GM20000 (cell line): ENCODE measurements around the gene PPP1R10.

ENCODE experiments used
- DNase-seq: peaks from one replicate; pipeline ENCODE4 v3.0.0; 2012; ENCODE audit warnings: low spot score
- TF ChIP-seq, protein P1 (sequence below): IDR thresholded peaks from 2 replicates; pipeline ENCODE4 v1.5.1; 2012; ENCODE audit warnings: mild to moderate bottlenecking, control low read depth; ENCODE audit errors: extremely low read depth, missing control alignments

PPP1R10 gene

DNA sequence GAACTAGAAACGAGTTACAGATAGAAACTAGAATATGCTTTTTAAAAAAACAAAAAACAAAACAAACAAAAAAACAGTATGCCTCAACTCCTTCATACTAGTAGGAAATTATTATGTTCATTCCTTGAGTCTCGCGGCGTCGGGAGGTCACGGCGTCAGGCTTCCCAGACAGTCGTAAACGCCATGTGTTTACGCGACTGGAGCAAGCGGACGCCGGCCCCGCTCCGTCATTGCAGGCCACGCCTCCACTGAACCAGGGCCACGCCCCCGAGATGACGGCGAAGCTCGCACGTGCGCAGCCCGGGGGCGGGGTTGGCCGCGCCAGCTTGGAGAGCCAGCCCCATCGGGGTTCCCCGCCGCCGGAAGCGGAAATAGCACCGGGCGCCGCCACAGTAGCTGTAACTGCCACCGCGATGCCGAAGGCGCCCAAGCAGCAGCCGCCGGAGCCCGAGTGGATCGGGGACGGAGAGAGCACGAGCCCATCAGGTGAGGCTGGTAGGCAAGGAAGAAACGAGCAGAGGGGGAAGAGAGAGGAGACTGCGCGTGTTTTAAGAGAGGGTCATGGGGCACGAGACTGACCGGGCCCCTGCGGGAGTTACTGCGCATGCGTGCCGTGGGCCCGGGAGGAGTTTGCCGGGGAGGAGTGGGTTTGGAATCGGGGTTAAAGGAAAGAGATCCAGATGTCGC is 45.8 kb downstream of the PPP1R10 start, which contains the start of gene ABCF1:
TSS of gene ABCF1 (plus strand) at position 368 of the 687 bp plus-strand sequence. CDS start at position 414, 46 bp downstream.
- peak; percentile 96 for DNase-seq
- TF ChIP-seq, protein P1, sequence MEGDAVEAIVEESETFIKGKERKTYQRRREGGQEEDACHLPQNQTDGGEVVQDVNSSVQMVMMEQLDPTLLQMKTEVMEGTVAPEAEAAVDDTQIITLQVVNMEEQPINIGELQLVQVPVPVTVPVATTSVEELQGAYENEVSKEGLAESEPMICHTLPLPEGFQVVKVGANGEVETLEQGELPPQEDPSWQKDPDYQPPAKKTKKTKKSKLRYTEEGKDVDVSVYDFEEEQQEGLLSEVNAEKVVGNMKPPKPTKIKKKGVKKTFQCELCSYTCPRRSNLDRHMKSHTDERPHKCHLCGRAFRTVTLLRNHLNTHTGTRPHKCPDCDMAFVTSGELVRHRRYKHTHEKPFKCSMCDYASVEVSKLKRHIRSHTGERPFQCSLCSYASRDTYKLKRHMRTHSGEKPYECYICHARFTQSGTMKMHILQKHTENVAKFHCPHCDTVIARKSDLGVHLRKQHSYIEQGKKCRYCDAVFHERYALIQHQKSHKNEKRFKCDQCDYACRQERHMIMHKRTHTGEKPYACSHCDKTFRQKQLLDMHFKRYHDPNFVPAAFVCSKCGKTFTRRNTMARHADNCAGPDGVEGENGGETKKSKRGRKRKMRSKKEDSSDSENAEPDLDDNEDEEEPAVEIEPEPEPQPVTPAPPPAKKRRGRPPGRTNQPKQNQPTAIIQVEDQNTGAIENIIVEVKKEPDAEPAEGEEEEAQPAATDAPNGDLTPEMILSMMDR = no peak

DNA sequence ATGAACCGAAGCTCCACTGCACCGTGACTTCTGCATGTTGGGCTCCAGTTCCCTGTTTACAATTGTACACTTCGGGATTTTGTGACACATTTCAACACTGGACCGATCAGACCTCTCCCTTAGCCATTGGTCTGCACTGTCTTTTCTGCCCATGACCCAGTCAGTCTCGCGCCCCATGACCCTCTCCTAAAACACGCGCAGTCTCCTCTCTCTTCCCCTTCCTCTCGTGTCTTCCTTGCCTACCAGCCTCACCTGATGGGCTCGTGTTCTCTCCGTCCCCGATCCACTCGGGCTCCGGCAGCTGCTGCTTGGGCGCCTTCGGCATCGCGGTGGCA is 46.3 kb downstream of the PPP1R10 start:
- TF ChIP-seq, protein P1 = no peak
- no peak for DNase-seq

DNA sequence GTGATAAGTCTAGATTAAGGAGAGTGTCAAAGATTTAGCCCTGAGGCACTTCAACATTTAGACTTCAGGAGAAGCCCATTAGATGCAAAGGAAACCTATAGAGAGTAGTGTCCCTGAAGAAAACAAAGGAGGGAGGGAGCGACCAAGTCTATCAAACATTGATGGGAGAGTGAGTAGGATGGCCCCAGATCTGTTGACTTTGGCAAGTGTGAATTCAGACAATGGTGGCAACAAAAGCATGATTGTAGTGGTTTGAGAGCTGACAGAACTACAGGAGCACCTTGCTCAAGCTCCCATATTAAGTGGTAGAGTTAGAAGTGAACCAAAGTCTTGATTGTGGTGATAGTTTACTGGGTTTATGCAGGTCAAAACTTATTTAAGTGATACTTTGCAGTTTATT is 46.8 kb downstream of the PPP1R10 start:
- DNase-seq = no peak
- TF ChIP-seq, protein P1 = no peak

DNA sequence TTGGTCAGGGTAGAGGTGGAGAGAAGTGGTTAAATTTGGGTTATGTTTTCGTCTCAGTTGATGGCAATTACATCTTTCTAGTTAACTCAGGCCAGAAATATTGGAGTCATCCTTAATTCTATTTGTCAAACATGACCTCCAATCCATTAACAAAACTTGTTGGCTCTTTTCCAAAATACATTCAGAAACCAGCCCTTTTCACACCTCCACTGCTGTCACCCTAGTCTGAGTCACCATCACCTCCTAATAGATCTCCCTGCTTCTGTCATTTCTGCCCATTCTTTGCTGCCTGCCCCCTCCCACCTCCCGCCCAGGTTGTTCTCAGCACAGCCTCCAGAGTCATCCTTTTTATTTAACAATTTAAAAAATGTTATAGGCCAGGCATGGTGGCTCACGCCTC is 48.8 kb downstream of the PPP1R10 start:
- TF ChIP-seq, protein P1 = no peak
- no peak for DNase-seq

DNA sequence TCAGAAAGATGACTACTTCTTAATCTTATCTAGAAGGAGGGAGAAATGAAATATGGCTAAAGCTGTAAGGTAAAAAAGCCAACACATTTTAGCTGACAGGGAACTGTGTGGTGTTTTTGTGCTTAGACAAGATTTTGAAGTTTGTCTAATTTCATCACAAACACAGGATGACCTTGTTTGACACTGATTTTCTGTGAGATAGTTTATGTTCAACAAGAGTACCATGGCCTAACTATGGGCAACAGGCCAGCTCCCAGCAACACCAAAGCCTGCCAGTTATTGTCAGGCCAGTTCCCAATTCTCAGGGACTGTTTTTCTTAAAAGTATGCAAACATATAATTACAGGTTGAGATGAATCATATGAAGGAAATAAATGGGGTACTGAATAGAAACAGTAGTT is 51.3 kb downstream of the PPP1R10 start:
- TF ChIP-seq, protein P1 = no peak
- no peak for DNase-seq

DNA sequence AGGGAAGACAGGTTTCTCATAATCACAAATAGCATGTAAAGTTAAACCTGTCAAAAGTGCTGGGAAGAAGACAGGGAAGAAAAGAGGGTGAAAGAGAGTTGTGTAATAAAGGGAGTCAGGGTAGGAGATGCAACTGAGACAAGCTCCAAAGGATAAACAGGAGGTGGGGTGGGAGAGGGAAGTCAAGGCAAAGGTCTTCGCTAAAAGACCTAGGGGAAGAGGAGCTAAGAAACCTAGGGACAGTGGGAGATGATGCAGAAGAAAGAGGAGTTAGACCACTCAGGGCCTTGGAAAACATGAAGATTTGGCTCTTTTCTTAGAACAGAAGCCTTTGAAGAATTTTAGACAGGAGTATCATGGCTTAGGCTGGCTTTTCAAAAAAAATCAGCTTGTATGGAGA is 52.9 kb downstream of the PPP1R10 start:
- TF ChIP-seq, protein P1 = no peak
- no peak for DNase-seq

DNA sequence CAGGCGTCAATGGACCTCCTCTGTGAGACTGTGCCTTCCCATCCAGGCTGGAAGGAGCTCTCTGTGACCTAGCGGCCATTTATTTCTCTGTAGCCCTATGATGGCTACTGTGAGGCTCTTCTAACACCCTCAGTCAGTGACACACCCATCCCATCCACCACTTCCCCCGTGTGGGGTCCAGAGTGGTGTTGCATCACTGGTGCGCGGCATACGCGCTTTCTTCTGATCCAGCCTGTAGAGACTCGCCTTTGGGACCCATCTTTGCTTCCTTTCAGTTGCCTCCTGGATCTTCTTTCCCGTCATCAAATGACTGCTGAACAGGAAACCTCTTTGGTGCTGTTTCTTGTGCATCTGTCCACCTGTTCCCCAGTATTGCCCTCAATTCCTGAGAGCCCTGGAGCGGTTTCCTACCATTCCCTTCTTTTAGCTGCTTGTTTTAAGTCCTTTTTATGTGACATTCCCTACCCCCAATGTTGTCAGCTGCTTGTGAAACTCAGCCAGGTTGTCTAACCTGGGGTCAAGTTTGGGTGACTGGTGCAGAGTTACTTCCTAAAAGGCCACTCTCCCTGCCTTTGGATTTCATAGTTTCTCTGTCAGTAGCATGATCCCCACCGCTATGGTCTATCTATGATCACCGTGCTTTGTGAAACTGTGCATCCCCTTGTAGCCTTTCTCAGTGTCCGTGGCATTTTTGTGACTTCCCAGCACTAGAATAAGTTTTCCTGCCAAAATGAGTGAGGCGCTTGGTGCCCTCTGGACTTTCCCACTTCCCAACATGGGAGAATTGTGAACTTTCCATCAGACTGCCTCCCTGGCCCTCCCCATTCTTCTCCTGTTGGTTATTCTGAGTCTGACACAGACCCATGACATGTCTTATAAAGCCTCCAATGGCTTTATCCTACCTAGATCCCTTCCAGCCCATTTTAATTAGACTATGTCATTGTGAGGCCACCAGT is 54.3 kb downstream of the PPP1R10 start:
- DNase-seq = no peak
- TF ChIP-seq, protein P1 = no peak
